ENCODE data around the gene NFIB. TPM values are rescaled to one million over a fixed set of nuclear protein-coding genes. Genes with fewer than 3 reads are reported as not detected.
A peak's percentile ranks its signal among the peaks of the same experiment; 100 is the strongest.

NFIB gene
- total and polyA plus RNA-seq, 2 donors (not counting 3 experiments of a cell fraction or from before 2014, with no cell fraction given): 26.4 to 174 TPM

- Histone ChIP-seq H3K36me3 (ENCODE audit: control insufficient read depth in 2 of 2, extremely low read depth in 1 of 2, insufficient read depth in 2 of 2, low read length in 2 of 2) (peaks cover 6% of the 10 kb centered on the region in 2 experiments), H3K4me1 (ENCODE audit: control insufficient read depth, extremely low read depth, insufficient read depth, low read length) (peaks cover 55% of the 10 kb centered on the region), H3K4me3 (replicated peaks in 1 of 3; ENCODE audit: insufficient read depth in 1 of 3, low read depth in 1 of 3, low read length in 3 of 3) (no peak overlapping the region), H3K79me2 (ENCODE audit: control insufficient read depth, insufficient read depth, low read length) (peaks cover 5% of the 10 kb centered on the region), H3K9ac (replicated peaks; ENCODE audit: extremely low read depth, insufficient read depth, low read length) (no peak overlapping the region), H2AFZ (ENCODE audit: low read depth, low read length) (no peak overlapping the region), H3K9me3 (replicated peaks; ENCODE audit: control insufficient read depth, insufficient read depth, low read length) (no peaks in the 10 kb centered on the region), H3K27me3 (ENCODE audit: control insufficient read depth in 2 of 2, insufficient read depth in 2 of 2, low read length in 2 of 2) (no peaks in the 10 kb centered on the region), H3K9me1 (replicated peaks; ENCODE audit: control insufficient read depth, extremely low read depth, insufficient read depth, low read length) (no peaks in the 10 kb centered on the region), H4K20me1 (replicated peaks; ENCODE audit: control insufficient read depth, extremely low read depth, insufficient read depth, low read length) (no peaks in the 10 kb centered on the region), H3K4me2 (ENCODE audit: insufficient read depth, low read length) (no peak overlapping the region), H3K27ac (ENCODE audit: insufficient read depth, low read depth, low read length) (no peak overlapping the region)
- POLR2A ChIA-PET: no interaction called here
- dilution Hi-C loops (cut with MboI; ENCODE audit: extremely low pct_ligation_motif_present, low sequenced_read_pairs) (no loop called here), intact Hi-C loops (cut with micrococcal nuclease) (no loop called here)
- FAIRE-seq (no peak), DNase-seq (ENCODE audit: low read depth, low spot score) (no peak)
- TF ChIP-seq CTCF (IDR thresholded peaks at IDR 0.05; ENCODE audit: extremely low read depth in 1 of 2, insufficient read depth in 1 of 2, low read depth in 1 of 2, low read length in 2 of 2) (no peak), EZH2 (IDR thresholded peaks at IDR 0.05; ENCODE audit: borderline replicate concordance, low read depth, low read length, severe bottlenecking) (no peak)
- no TSS peak for BruUV-seq (replicated peaks)
- CTCF ChIA-PET: no interaction called here
Measured at GRCh38 chr9:14094491-14094890, 219.4 kb downstream of the NFIB start.

GRCh38 chr9:14092344-14092743 is 221.6 kb downstream of the NFIB start:
- no peak overlapping the region for H2AFZ ChIP-seq (ENCODE audit: low read depth, low read length)
- H3K9me1 ChIP-seq (replicated peaks; ENCODE audit: control insufficient read depth, extremely low read depth, insufficient read depth, low read length): no peaks in the 10 kb centered on the region
- FAIRE-seq: no peak
- peak; percentile 39 for TF ChIP-seq FOS (IDR thresholded peaks at IDR 0.05; ENCODE audit: borderline replicate concordance, insufficient read depth, low read length)
- no peak for TF ChIP-seq EZH2 (IDR thresholded peaks at IDR 0.05; ENCODE audit: borderline replicate concordance, low read depth, low read length, severe bottlenecking)
- no peaks in the 10 kb centered on the region for H4K20me1 ChIP-seq (replicated peaks; ENCODE audit: control insufficient read depth, extremely low read depth, insufficient read depth, low read length)
- no peak overlapping the region for H3K9ac ChIP-seq (replicated peaks; ENCODE audit: extremely low read depth, insufficient read depth, low read length)
- peaks cover 34% of the 10 kb centered on the region for H3K4me1 ChIP-seq (ENCODE audit: control insufficient read depth, extremely low read depth, insufficient read depth, low read length)
- no peaks in the 10 kb centered on the region for H3K79me2 ChIP-seq (ENCODE audit: control insufficient read depth, insufficient read depth, low read length)
- intact Hi-C loops (cut with micrococcal nuclease): no loop called here
- POLR2A ChIA-PET: no interaction called here
- CTCF ChIA-PET: interaction anchor here (0.6 to 2.7 kb wide), 5 partner anchors 8 to 664 kb away, joined by 3 to 12 read pairs (median 3); no protein-coding TSS in a partner anchor
- dilution Hi-C loops (cut with MboI; ENCODE audit: extremely low pct_ligation_motif_present, low sequenced_read_pairs): no loop called here
- no peaks in the 10 kb centered on the region for H3K9me3 ChIP-seq (replicated peaks; ENCODE audit: control insufficient read depth, insufficient read depth, low read length)
- no peaks in the 10 kb centered on the region for H3K27me3 ChIP-seq (ENCODE audit: control insufficient read depth in 2 of 2, insufficient read depth in 2 of 2, low read length in 2 of 2)
- H3K36me3 ChIP-seq (ENCODE audit: control insufficient read depth in 2 of 2, extremely low read depth in 1 of 2, insufficient read depth in 2 of 2, low read length in 2 of 2): peaks cover 2 to 6% of the 10 kb centered on the region in 2 experiments
- peak; percentile 38 for DNase-seq (ENCODE audit: low read depth, low spot score)
- H3K4me2 ChIP-seq (ENCODE audit: insufficient read depth, low read length): no peak overlapping the region
- H3K4me3 ChIP-seq (replicated peaks in 1 of 3; ENCODE audit: insufficient read depth in 1 of 3, low read depth in 1 of 3, low read length in 3 of 3): no peak overlapping the region
- no peak overlapping the region for H3K27ac ChIP-seq (ENCODE audit: insufficient read depth, low read depth, low read length)
- BruUV-seq (replicated peaks): no TSS peak

Measured in endothelial cell of umbilical vein (primary cell).